ENCODE results near the gene LRFN4. TPM values are rescaled to one million over a fixed set of nuclear protein-coding genes. Genes with fewer than 3 reads are reported as not detected.

The LRFN4 gene
- total RNA-seq, 1 experiment from 2014 or later, result 66.7 TPM

- Histone ChIP-seq H3K56ac (ENCODE audit: insufficient read length, low read depth, low read length) (no peak overlapping the region), H2BK5ac (ENCODE audit: insufficient read length, low read length) (no peak overlapping the region), H3K9ac (ENCODE audit: extremely low read depth, insufficient read length, low read length) (peak overlapping the region; percentile 62), H3K14ac (ENCODE audit: insufficient read depth, low read length) (peak overlapping the region; percentile 91; the same call in 1 of the 2 replicates), H2BK120ac (ENCODE audit: low read depth, low read length, poor library complexity, severe bottlenecking) (no peak overlapping the region), H3K27ac (ENCODE audit: insufficient read length, low read depth, low read length) (no peak overlapping the region), H2BK12ac (ENCODE audit: insufficient read length, low read depth, low read length) (no peak overlapping the region), H4K5ac (ENCODE audit: insufficient read length, low read depth, low read length) (no peak overlapping the region), H3K27me3 (ENCODE audit: insufficient read depth, low read length) (no peaks in the 10 kb centered on the region), H3K23ac (ENCODE audit: insufficient read length, low read depth, low read length) (no peak overlapping the region), H3K9me3 (ENCODE audit: control insufficient read depth, low read depth, low read length) (no peaks in the 10 kb centered on the region), H3K4me1 (ENCODE audit: insufficient read depth, low read length) (no peaks in the 10 kb centered on the region), H3K4me2 (ENCODE audit: insufficient read depth, insufficient read length, low read length) (peak overlapping the region; percentile 82), H4K8ac (replicated peaks; ENCODE audit: insufficient read length, low read depth, low read length) (no peak overlapping the region), H3K79me2 (ENCODE audit: insufficient read depth, low read length) (peaks cover 10% of the 10 kb centered on the region; the same call in 1 of the 2 replicates), H3K4ac (ENCODE audit: low read depth, low read length) (no peak overlapping the region), H4K91ac (ENCODE audit: insufficient read length, low read depth, low read length) (no peak overlapping the region), H2BK20ac (ENCODE audit: low read depth, low read length, poor library complexity, severe bottlenecking) (no peak overlapping the region), H3K23me2 (ENCODE audit: insufficient read length, low read depth, low read length, poor library complexity, severe bottlenecking) (peaks cover 5% of the 10 kb centered on the region), H2BK15ac (ENCODE audit: low read depth, low read length) (no peak overlapping the region), H4K20me1 (ENCODE audit: control insufficient read depth, insufficient read depth, insufficient read length) (no peaks in the 10 kb centered on the region), H3K79me1 (ENCODE audit: insufficient read depth, low read depth, low read length, poor library complexity, severe bottlenecking) (peaks cover 7% of the 10 kb centered on the region), H2AK5ac (ENCODE audit: insufficient read length, low read length) (no peak overlapping the region), H3T11ph (ENCODE audit: low read length) (no peak overlapping the region), H2AFZ (ENCODE audit: low read length) (no peak overlapping the region), H3K18ac (ENCODE audit: insufficient read length, low read depth, low read length) (no peak overlapping the region)
- DNase-seq, result no peak
- H3K27me3 Mint-ChIP-seq (ENCODE audit: low read depth), result peaks cover 2% of the 10 kb centered on the region; the same call in 1 of the 2 replicates
- H3K4me1 Mint-ChIP-seq, result peaks cover 14 to 16% of the 10 kb centered on the region in 2 experiments
- peak overlapping the region; percentile 91 to 95 for H3K4me3 Mint-ChIP-seq
- no peaks in the 10 kb centered on the region for H3K9me3 Mint-ChIP-seq
- TF ChIP-seq, protein P1, sequence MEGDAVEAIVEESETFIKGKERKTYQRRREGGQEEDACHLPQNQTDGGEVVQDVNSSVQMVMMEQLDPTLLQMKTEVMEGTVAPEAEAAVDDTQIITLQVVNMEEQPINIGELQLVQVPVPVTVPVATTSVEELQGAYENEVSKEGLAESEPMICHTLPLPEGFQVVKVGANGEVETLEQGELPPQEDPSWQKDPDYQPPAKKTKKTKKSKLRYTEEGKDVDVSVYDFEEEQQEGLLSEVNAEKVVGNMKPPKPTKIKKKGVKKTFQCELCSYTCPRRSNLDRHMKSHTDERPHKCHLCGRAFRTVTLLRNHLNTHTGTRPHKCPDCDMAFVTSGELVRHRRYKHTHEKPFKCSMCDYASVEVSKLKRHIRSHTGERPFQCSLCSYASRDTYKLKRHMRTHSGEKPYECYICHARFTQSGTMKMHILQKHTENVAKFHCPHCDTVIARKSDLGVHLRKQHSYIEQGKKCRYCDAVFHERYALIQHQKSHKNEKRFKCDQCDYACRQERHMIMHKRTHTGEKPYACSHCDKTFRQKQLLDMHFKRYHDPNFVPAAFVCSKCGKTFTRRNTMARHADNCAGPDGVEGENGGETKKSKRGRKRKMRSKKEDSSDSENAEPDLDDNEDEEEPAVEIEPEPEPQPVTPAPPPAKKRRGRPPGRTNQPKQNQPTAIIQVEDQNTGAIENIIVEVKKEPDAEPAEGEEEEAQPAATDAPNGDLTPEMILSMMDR (conservative IDR thresholded peaks at IDR 0.05), result no peak
- peak overlapping the region in 2 of 3 experiments; percentile 90 to 95; a peak in 3 of 7 replicates for H3K27ac Mint-ChIP-seq
- WGBS (ENCODE audit: extremely low coverage, insufficient read length, low lambda C conversion rate), result no CpG with 5 or more reads among the region's 11 CpGs
- H3K36me3 Mint-ChIP-seq (ENCODE audit: insufficient read depth in 1 of 3, low read depth in 3 of 3), result peaks cover 13 to 59% (median 37%) of the 10 kb centered on the region in 3 experiments
These were observed 14.4 kb upstream of the LRFN4 start for GRCh38 chr11:66842501-66842895.

All from H9 (cell line).